ENCODE data around the gene GARIN5A.
A peak's percentile ranks its signal among the peaks of the same experiment; 100 is the strongest.

DNA sequence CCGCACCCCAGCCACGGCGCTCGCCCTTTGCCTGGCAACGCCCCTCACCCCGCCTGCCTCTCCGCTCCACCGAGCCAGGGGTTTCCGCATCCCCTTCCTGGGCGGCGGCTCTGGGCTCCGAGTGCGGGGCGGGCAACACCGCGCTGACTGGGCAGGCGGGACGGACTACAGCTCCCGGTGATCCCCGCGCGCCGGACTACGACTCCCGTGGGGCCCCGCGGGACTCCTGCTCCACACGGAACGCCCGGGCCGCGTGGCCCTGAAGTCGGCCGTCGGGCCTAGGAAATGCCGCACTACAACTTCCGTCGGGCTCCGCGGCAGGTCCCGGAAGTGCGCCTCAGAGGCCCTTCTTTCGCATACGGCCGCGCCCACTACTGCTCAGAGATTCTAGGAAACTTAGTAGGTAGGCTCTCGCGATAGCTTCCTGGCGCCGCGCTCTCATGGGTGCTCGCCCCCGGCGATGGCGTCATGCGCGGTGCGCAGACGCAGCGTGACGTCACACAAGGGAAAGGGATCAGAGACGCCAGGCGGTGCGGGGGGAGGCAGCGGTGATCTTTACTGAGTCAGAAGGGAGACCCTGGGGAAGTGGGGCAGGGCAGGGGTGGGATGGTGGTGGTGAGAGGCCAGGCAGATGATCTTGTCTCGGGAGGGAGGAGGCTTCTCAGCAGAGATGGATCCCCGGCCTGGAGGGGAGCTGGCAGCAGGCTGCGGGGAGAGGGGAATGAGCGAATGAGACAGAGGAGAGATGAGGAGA lies 34.6 kb upstream of the GARIN5A start, which contains the start of gene JOSD2:
- TF ChIP-seq, protein P1, sequence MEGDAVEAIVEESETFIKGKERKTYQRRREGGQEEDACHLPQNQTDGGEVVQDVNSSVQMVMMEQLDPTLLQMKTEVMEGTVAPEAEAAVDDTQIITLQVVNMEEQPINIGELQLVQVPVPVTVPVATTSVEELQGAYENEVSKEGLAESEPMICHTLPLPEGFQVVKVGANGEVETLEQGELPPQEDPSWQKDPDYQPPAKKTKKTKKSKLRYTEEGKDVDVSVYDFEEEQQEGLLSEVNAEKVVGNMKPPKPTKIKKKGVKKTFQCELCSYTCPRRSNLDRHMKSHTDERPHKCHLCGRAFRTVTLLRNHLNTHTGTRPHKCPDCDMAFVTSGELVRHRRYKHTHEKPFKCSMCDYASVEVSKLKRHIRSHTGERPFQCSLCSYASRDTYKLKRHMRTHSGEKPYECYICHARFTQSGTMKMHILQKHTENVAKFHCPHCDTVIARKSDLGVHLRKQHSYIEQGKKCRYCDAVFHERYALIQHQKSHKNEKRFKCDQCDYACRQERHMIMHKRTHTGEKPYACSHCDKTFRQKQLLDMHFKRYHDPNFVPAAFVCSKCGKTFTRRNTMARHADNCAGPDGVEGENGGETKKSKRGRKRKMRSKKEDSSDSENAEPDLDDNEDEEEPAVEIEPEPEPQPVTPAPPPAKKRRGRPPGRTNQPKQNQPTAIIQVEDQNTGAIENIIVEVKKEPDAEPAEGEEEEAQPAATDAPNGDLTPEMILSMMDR (IDR thresholded peaks at IDR 0.05; ENCODE audit: insufficient read depth, low read length) = no peak
- TF ChIP-seq POLR2AphosphoS5 (IDR thresholded peaks at IDR 0.05; ENCODE audit: low read depth) (peak; percentile 29; the same call in 1 of the 2 replicates), SPI1 (IDR thresholded peaks at IDR 0.05; ENCODE audit: borderline replicate concordance, low read depth) (0 out of 2 replicates have a peak, but pooled peaks have one; percentile 4), GABPA (IDR thresholded peaks at IDR 0.05; ENCODE audit: low read depth) (peak; percentile 84)
- TF ChIP-seq, protein P2, sequence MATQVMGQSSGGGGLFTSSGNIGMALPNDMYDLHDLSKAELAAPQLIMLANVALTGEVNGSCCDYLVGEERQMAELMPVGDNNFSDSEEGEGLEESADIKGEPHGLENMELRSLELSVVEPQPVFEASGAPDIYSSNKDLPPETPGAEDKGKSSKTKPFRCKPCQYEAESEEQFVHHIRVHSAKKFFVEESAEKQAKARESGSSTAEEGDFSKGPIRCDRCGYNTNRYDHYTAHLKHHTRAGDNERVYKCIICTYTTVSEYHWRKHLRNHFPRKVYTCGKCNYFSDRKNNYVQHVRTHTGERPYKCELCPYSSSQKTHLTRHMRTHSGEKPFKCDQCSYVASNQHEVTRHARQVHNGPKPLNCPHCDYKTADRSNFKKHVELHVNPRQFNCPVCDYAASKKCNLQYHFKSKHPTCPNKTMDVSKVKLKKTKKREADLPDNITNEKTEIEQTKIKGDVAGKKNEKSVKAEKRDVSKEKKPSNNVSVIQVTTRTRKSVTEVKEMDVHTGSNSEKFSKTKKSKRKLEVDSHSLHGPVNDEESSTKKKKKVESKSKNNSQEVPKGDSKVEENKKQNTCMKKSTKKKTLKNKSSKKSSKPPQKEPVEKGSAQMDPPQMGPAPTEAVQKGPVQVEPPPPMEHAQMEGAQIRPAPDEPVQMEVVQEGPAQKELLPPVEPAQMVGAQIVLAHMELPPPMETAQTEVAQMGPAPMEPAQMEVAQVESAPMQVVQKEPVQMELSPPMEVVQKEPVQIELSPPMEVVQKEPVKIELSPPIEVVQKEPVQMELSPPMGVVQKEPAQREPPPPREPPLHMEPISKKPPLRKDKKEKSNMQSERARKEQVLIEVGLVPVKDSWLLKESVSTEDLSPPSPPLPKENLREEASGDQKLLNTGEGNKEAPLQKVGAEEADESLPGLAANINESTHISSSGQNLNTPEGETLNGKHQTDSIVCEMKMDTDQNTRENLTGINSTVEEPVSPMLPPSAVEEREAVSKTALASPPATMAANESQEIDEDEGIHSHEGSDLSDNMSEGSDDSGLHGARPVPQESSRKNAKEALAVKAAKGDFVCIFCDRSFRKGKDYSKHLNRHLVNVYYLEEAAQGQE (IDR thresholded peaks at IDR 0.05; ENCODE audit: insufficient replicate concordance, low read depth) = no peak

All from HL-60 (cell line).